LNCAP (cell line): ENCODE results near the gene DHCR7.

Source experiments
- CTCF ChIP-seq: fragments of 450-650 bp; IDR thresholded peaks from 2 replicates; pipeline ENCODE4 v1.5.1; 2017; ENCODE audit warnings: mild to moderate bottlenecking

DHCR7 gene

GRCh38 chr11:71387784-71388636, 60.2 kb downstream of the DHCR7 start:
- no peak for TF ChIP-seq CTCF

- TF ChIP-seq CTCF = no peak
These were observed 61.0 kb downstream of the DHCR7 start for GRCh38 chr11:71387200-71387599.

GRCh38 chr11:71386202-71386601, 62.0 kb downstream of the DHCR7 start:
- TF ChIP-seq CTCF = no peak

- no peak for TF ChIP-seq CTCF
These were observed 63.1 kb downstream of the DHCR7 start for GRCh38 chr11:71385091-71385490.

GRCh38 chr11:71384561-71384960, 63.6 kb downstream of the DHCR7 start:
- TF ChIP-seq CTCF = no peak
